K562 (cell line): ENCODE data around the gene VPS13D. TPM values are rescaled to one million over a fixed set of nuclear protein-coding genes. Genes with fewer than 3 reads are reported as not detected.

Source experiments
- ATAC-seq: fragments of 200-7000 bp; cut with Tn5 transposase; 3 replicates; pipeline ENCODE4 v1.9.1; 2020; ENCODE audit warnings: moderate library complexity
- BruUV-seq: library from RNA; stranded (reverse); fragments of 400-500 nt; replicated peaks from 2 replicates; lab custom pipeline; 2021; lab: Mats Ljungman, UMichigan
- CTCF ChIA-PET: fragments of 300-600 bp; formaldehyde crosslinking; extraction: SDS; loops from one replicate; lab custom pipeline; 2021; ENCODE audit warnings: low intra/inter-chr PET ratio; lab: Yijun Ruan, JAX
- POLR2A ChIA-PET: fragments of 300-600, 350-650 bp; sonication (Branson Sonifier 250); formaldehyde crosslinking; extraction: SDS; loops from one replicate; lab custom pipeline; 2021; ENCODE audit warnings: antibody characterized with exemption, inconsistent platforms; lab: Yijun Ruan, JAX
- DNase-seq, 4 experiments: peaks; one replicate each; pipeline versions ENCODE4 v3.0.0 to v3.0.0-alpha.2; 2011 to 2018; ENCODE audit warnings: low spot score in 3 of 4, mixed read lengths in 3 of 4; ENCODE audit errors: extremely low read depth in 1 of 4
- FAIRE-seq: peaks from 2 replicates; lab custom pipeline; 2011; peaks lifted over from hg19 to GRCh38; lab: Jason Lieb, UNC
- H2AFZ ChIP-seq: 2 replicates; pipeline ENCODE4 v1.6.0; 2011; ENCODE audit warnings: low read depth, low read length, control low read depth, inconsistent platforms
- H3K27ac ChIP-seq: fragments of 200-600 bp; 3 replicates; pipeline ENCODE4 v1.8.0; 2011; ENCODE audit warnings: low read depth, mild to moderate bottlenecking, control low read depth, inconsistent platforms, low read length, moderate library complexity, mixed read lengths; ENCODE audit errors: extremely low read depth
- H3K27me3 ChIP-seq, 2 experiments: fragments of 300-600 bp in 1 of 2; 2 replicates in 1 of 2; 3 replicates in 1 of 2; pipeline versions ENCODE4 v1.6.0 to v1.8.0; 2011; ENCODE audit warnings: inconsistent platforms in 2 of 2, low read length in 2 of 2, mild to moderate bottlenecking in 1 of 2, mixed read lengths in 1 of 2, moderate library complexity in 1 of 2; ENCODE audit not compliant: control insufficient read depth in 2 of 2, insufficient read depth in 2 of 2
- H3K36me3 ChIP-seq: fragments of 300-600 bp; 3 replicates; pipeline ENCODE4 v1.8.0; 2011; ENCODE audit warnings: mild to moderate bottlenecking, low read length, inconsistent platforms; ENCODE audit not compliant: control insufficient read depth, insufficient read depth
- H3K4me1 ChIP-seq, 2 experiments: fragments of 200-600 bp in 1 of 2; replicated peaks in 1 of 2; 2 replicates in 1 of 2; 3 replicates in 1 of 2; pipeline versions ENCODE4 v1.5.1 to v1.8.0; 2011; ENCODE audit warnings: inconsistent platforms in 2 of 2, low read length in 2 of 2, mild to moderate bottlenecking in 1 of 2, mixed read lengths in 1 of 2, moderate library complexity in 1 of 2; ENCODE audit not compliant: control insufficient read depth in 2 of 2, insufficient read depth in 2 of 2
- H3K4me2 ChIP-seq: 2 replicates; pipeline ENCODE4 v1.6.1; 2011; ENCODE audit warnings: low read length, control low read depth, inconsistent platforms, mixed read lengths; ENCODE audit not compliant: insufficient read depth
- H3K4me3 ChIP-seq: fragments of 200-600 bp; sonication (generic), shearing (Covaris generic); 2 replicates; pipeline ENCODE4 v1.5.1; 2016; ENCODE audit warnings: control low read depth, inconsistent platforms
- H3K79me2 ChIP-seq: fragments of 200-600 bp; 3 replicates; pipeline ENCODE4 v1.8.0; 2011; ENCODE audit warnings: low read length, inconsistent platforms; ENCODE audit not compliant: control insufficient read depth, insufficient read depth
- H3K9ac ChIP-seq, 2 experiments: 2 replicates each; pipeline versions ENCODE4 v1.6.0 to v1.6.1; 2011; ENCODE audit warnings: low read depth in 2 of 2, low read length in 2 of 2, control low read depth in 1 of 2, inconsistent platforms in 1 of 2, mild to moderate bottlenecking in 1 of 2, mixed read lengths in 1 of 2; ENCODE audit not compliant: insufficient read depth in 1 of 2
- H3K9me1 ChIP-seq: one replicate; pipeline ENCODE4 v1.6.0; 2011; ENCODE audit warnings: inconsistent platforms, mild to moderate bottlenecking, low read length, moderate library complexity; ENCODE audit not compliant: control insufficient read depth, insufficient read depth
- H3K9me3 ChIP-seq: replicated peaks from 2 replicates; pipeline ENCODE4 v1.5.1; 2011; ENCODE audit warnings: low read depth, low read length, inconsistent platforms; ENCODE audit not compliant: control insufficient read depth, insufficient read depth
- H4K20me1 ChIP-seq: replicated peaks from 2 replicates; pipeline ENCODE4 v1.6.1; 2011; ENCODE audit warnings: low read length, inconsistent platforms, mixed read lengths; ENCODE audit not compliant: control insufficient read depth, insufficient read depth
- AFF1 ChIP-seq, 2 experiments: fragments of 450-650 bp; IDR thresholded peaks; 2 replicates each; pipeline ENCODE4 v1.6.1; 2018; ENCODE audit warnings: mild to moderate bottlenecking in 2 of 2, low read depth in 1 of 2; ENCODE audit not compliant: partially characterized antibody in 2 of 2
- MEF2A ChIP-seq: IDR thresholded peaks from 2 replicates; pipeline ENCODE4 v1.6.1; 2011; ENCODE audit warnings: low read depth, mild to moderate bottlenecking, low read length, moderate library complexity; ENCODE audit not compliant: control insufficient read depth
- NRF1 ChIP-seq, 2 experiments: fragments of 450-650 bp; IDR thresholded peaks in 1 of 2; conservative IDR thresholded peaks in 1 of 2; 2 replicates each; pipeline ENCODE4 v1.6.1; 2014; ENCODE audit warnings: mild to moderate bottlenecking in 2 of 2
- RBBP5 ChIP-seq: fragments of 200-600 bp; sonication (generic); IDR thresholded peaks from 2 replicates; pipeline ENCODE4 v1.6.1; 2012; ENCODE audit warnings: borderline replicate concordance, mild to moderate bottlenecking, low read length, control low read depth, inconsistent platforms; ENCODE audit not compliant: insufficient read depth, poor library complexity, severe bottlenecking
- TCF3 ChIP-seq: sonication (generic); formaldehyde crosslinking; IDR thresholded peaks from 2 replicates; pipeline ENCODE4 v1.4.0; 2020; ENCODE audit warnings: mild to moderate bottlenecking, missing genetic modification reagents
- TEAD2 ChIP-seq: fragments of 450-650 bp; IDR thresholded peaks from 2 replicates; pipeline ENCODE4 v1.6.1; 2016; ENCODE audit warnings: missing genetic modification characterization, control low read depth, missing compliant biosample characterization
- TEAD4 ChIP-seq, 2 experiments: sonication (generic) in 1 of 2; formaldehyde crosslinking in 1 of 2; IDR thresholded peaks; 2 replicates each; pipeline versions ENCODE4 v1.6.1 to v1.8.0; 2012 to 2022; ENCODE audit warnings: borderline replicate concordance in 1 of 2, inconsistent platforms in 1 of 2, low read length in 1 of 2, mild to moderate bottlenecking in 1 of 2, missing genetic modification reagents in 1 of 2
- ZFX ChIP-seq: sonication (generic); formaldehyde crosslinking; IDR thresholded peaks from 2 replicates; pipeline ENCODE4 v1.8.0; 2022; ENCODE audit warnings: mild to moderate bottlenecking, missing genetic modification reagents, moderate library complexity
- ZNF121 ChIP-seq: sonication (generic); formaldehyde crosslinking; conservative IDR thresholded peaks from 2 replicates; pipeline ENCODE4 v1.8.0; 2022; ENCODE audit warnings: missing genetic modification reagents
- ZNF274 ChIP-seq: IDR thresholded peaks from 2 replicates; pipeline ENCODE4 v1.6.1; 2011; ENCODE audit warnings: low read depth, mild to moderate bottlenecking, low read length, moderate library complexity, borderline replicate concordance
- in situ Hi-C: fragments of 300-500 bp; cut with MboI; formaldehyde crosslinking; loops from 4 replicates; pipeline ENCODE4 v1.15.0; 2018; ENCODE audit warnings: inconsistent platforms, mixed read lengths
- intact Hi-C: fragments of 100-400 bp; cut with micrococcal nuclease; formaldehyde crosslinking; loops from 2 replicates; pipeline ENCODE4 v1.14.2; 2022
- polyA plus RNA-seq, 8 experiments: library from polyadenylated mRNA; depleted of rRNA in 4 of 8; stranded (reverse) in 5 of 8; unstranded in 3 of 8; fragments of >200 nt; fragmentation: Nextera tagmentation in 2 of 8; fragmentation: Illumina TruSeq in 1 of 8; extraction: Ambion mirVana in 2 of 8; extraction: Trizol in 1 of 8; gene quantifications; 2 replicates each; pipeline versions ENCODE4 v1.2.1 to v1.2.3, GENCODE V29; 2011 to 2014; ENCODE audit warnings: inconsistent platforms in 1 of 8, missing spikeins in 1 of 8
- total RNA-seq, 7 experiments: library from RNA; depleted of rRNA in 6 of 7; stranded (reverse); fragments of >200 nt in 6 of 7; fragmentation: Illumina TruSeq in 2 of 7; extraction: Trizol in 2 of 7; gene quantifications; 2 replicates each; pipeline versions ENCODE4 v1.2.1 to v1.2.3, GENCODE V29; 2011 to 2021; ENCODE audit warnings: low replicate concordance in 1 of 7
- TF ChIP-seq, protein P1 (sequence below): sonication (generic); formaldehyde crosslinking; IDR thresholded peaks from 2 replicates; pipeline ENCODE4 v1.8.0; 2023; ENCODE audit warnings: mild to moderate bottlenecking, missing genetic modification reagents

The VPS13D gene
- total and polyA plus RNA-seq, 9 of the 15 experiments (the other 6 are each of a cell fraction or from before 2014, with no cell fraction given) = 6.1 to 51.5 (median 38.5) TPM

DNA sequence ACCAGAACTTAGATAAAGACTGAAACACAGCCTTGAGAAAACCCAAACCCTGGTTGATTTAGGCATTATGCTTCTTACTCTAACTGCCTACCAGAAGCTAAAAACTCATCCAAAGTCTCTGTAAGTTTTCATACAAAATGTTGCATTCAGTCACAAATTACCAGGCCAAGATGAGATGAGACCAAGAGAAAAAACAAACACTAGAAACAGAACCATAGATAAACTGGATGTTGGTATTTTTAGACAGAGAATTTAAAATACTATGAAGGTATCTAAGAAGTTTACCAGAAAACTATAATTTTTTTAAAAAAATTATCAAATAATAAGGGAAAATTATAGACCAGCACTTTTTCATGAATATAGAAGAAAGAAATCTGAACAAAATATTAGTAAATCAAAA lies 180.5 kb downstream of the VPS13D start:
- DNase-seq = no peak
- no peak overlapping the region for H3K4me2 ChIP-seq
- no peaks in the 10 kb centered on the region for H4K20me1 ChIP-seq
- CTCF ChIA-PET = no interaction called here
- no peaks in the 10 kb centered on the region for H3K79me2 ChIP-seq
- peaks cover 47% of the 10 kb centered on the region for H3K36me3 ChIP-seq
- no peak overlapping the region for H3K9ac ChIP-seq
- H3K27ac ChIP-seq = peak overlapping the region; percentile 9; the same call in 2 of the 3 replicates
- no peaks in the 10 kb centered on the region for H3K27me3 ChIP-seq
- ATAC-seq = no peak
- no TSS peak for BruUV-seq
- H3K4me3 ChIP-seq = no peak overlapping the region
- no peaks in the 10 kb centered on the region for H3K9me1 ChIP-seq
- intact Hi-C loops = no loop called here
- in situ Hi-C loops = no loop called here
- peaks cover 8 to 33% of the 10 kb centered on the region in 2 experiments; a peak in 4 of 5 replicates for H3K4me1 ChIP-seq
- POLR2A ChIA-PET = interaction anchor here (1.0 to 1.2 kb wide), 3 partner anchors 12 to 205 kb away, joined by 3 read pairs; no protein-coding TSS in a partner anchor
- H3K9me3 ChIP-seq = peaks cover 14% of the 10 kb centered on the region
- no peak overlapping the region for H2AFZ ChIP-seq
- FAIRE-seq = no peak
- no peak for TF ChIP-seq TEAD2 (tag)
- 0 out of 2 replicates have a peak, but pooled peaks have one; percentile 21 for TF ChIP-seq ZFX (CRISPR knock-in tag)
- TF ChIP-seq, protein P1, sequence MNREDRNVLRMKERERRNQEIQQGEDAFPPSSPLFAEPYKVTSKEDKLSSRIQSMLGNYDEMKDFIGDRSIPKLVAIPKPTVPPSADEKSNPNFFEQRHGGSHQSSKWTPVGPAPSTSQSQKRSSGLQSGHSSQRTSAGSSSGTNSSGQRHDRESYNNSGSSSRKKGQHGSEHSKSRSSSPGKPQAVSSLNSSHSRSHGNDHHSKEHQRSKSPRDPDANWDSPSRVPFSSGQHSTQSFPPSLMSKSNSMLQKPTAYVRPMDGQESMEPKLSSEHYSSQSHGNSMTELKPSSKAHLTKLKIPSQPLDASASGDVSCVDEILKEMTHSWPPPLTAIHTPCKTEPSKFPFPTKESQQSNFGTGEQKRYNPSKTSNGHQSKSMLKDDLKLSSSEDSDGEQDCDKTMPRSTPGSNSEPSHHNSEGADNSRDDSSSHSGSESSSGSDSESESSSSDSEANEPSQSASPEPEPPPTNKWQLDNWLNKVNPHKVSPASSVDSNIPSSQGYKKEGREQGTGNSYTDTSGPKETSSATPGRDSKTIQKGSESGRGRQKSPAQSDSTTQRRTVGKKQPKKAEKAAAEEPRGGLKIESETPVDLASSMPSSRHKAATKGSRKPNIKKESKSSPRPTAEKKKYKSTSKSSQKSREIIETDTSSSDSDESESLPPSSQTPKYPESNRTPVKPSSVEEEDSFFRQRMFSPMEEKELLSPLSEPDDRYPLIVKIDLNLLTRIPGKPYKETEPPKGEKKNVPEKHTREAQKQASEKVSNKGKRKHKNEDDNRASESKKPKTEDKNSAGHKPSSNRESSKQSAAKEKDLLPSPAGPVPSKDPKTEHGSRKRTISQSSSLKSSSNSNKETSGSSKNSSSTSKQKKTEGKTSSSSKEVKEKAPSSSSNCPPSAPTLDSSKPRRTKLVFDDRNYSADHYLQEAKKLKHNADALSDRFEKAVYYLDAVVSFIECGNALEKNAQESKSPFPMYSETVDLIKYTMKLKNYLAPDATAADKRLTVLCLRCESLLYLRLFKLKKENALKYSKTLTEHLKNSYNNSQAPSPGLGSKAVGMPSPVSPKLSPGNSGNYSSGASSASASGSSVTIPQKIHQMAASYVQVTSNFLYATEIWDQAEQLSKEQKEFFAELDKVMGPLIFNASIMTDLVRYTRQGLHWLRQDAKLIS (CRISPR knock-in tag) = 0 out of 2 replicates have a peak, but pooled peaks have one; percentile 17
- TF ChIP-seq TEAD4 (IDR thresholded peaks at IDR 0.05; ENCODE audit: low read length) = no peak
- TF ChIP-seq TEAD4 (CRISPR knock-in tag; IDR thresholded peaks at IDR 0.05; ENCODE audit: borderline replicate concordance) = no peak
- no peak for TF ChIP-seq ZNF274
- TF ChIP-seq AFF1 (IDR thresholded peaks at IDR 0.05; ENCODE audit: low read depth in 1 of 2, partially characterized antibody in 2 of 2) = peak in 1 of 2 experiments; percentile 83
- peak; percentile 63; the same call in 1 of the 2 replicates for TF ChIP-seq MEF2A
- TF ChIP-seq RBBP5 = no peak
- TF ChIP-seq TCF3 = no peak
- no peak for TF ChIP-seq ZNF121 (CRISPR knock-in tag)
- no peak for TF ChIP-seq NRF1 (conservative IDR thresholded peaks at IDR 0.05 in 1 of 2, IDR thresholded peaks at IDR 0.05 in 1 of 2)
